ENCODE results near the gene CDKAL1.

DNA sequence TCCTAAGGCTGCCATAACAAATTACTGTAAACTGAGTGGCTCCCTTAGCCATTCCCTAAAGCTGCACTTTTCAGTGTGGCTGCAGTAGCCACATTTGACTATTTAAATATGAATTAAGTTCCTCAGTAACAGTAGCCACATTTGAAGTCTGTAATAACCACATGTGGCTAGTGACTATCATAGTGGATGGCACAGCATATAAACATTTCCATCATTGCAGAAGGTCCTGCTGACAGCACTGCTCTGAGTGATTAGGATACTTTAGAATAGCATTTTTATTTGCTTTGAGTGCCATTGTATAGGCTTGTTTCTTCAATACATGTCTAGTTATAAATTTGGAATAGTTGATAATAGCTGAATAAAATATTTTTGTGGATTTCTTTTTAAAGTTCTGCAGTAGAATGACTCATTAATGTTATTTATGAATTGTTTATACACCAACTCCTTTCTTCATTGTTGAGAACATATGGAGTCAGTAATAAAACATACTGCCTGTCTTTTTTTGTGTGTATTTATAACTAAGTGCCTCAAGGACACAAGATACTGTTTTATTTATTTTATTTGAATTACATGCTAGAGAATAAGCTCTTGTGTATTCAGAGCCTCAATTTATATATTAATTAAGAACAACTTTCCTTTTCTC, 217.2 kb downstream of the CDKAL1 start:
- no peak for TF ChIP-seq CTCF (IDR thresholded peaks at IDR 0.05; ENCODE audit: low read depth, low read length, missing input control)
- TF ChIP-seq RAD21 (IDR thresholded peaks at IDR 0.05), result no peak
- TF ChIP-seq YY1 (IDR thresholded peaks at IDR 0.05), result no peak
- no peak for TF ChIP-seq JUND (IDR thresholded peaks at IDR 0.05)
- TF ChIP-seq GABPA (IDR thresholded peaks at IDR 0.05 in 1 of 2, conservative IDR thresholded peaks at IDR 0.05 in 1 of 2), result no peak
- TF ChIP-seq TAF1 (conservative IDR thresholded peaks at IDR 0.05), result no peak
- TF ChIP-seq ZBTB33 (IDR thresholded peaks at IDR 0.05), result no peak
- TF ChIP-seq, protein P1, sequence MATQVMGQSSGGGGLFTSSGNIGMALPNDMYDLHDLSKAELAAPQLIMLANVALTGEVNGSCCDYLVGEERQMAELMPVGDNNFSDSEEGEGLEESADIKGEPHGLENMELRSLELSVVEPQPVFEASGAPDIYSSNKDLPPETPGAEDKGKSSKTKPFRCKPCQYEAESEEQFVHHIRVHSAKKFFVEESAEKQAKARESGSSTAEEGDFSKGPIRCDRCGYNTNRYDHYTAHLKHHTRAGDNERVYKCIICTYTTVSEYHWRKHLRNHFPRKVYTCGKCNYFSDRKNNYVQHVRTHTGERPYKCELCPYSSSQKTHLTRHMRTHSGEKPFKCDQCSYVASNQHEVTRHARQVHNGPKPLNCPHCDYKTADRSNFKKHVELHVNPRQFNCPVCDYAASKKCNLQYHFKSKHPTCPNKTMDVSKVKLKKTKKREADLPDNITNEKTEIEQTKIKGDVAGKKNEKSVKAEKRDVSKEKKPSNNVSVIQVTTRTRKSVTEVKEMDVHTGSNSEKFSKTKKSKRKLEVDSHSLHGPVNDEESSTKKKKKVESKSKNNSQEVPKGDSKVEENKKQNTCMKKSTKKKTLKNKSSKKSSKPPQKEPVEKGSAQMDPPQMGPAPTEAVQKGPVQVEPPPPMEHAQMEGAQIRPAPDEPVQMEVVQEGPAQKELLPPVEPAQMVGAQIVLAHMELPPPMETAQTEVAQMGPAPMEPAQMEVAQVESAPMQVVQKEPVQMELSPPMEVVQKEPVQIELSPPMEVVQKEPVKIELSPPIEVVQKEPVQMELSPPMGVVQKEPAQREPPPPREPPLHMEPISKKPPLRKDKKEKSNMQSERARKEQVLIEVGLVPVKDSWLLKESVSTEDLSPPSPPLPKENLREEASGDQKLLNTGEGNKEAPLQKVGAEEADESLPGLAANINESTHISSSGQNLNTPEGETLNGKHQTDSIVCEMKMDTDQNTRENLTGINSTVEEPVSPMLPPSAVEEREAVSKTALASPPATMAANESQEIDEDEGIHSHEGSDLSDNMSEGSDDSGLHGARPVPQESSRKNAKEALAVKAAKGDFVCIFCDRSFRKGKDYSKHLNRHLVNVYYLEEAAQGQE (IDR thresholded peaks at IDR 0.05), result no peak
- TF ChIP-seq HNF4G (IDR thresholded peaks at IDR 0.05), result no peak
- no peak for TF ChIP-seq SP1 (IDR thresholded peaks at IDR 0.05)
- TF ChIP-seq, protein P2, sequence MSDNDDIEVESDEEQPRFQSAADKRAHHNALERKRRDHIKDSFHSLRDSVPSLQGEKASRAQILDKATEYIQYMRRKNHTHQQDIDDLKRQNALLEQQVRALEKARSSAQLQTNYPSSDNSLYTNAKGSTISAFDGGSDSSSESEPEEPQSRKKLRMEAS (IDR thresholded peaks at IDR 0.05), result no peak
- TF ChIP-seq FOXA1 (IDR thresholded peaks at IDR 0.05), result no peak

All from liver (tissue), 3 donors.